Naive thymus-derived CD4-positive, alpha-beta T cell (primary cell): ENCODE measurements around the gene VWA5B2. TPM values are rescaled to one million over a fixed set of nuclear protein-coding genes. Genes with fewer than 3 reads are reported as not detected.
A peak's percentile ranks its signal among the peaks of the same experiment; 100 is the strongest.

ENCODE experiments used
- ATAC-seq: fragments of 150-1000 bp; cut with Tn5 transposase; 2 replicates; pipeline ENCODE4 v1.10.0; 2021; ENCODE audit warnings: mild to moderate bottlenecking, moderate library complexity
- CTCF ChIA-PET: fragments of 350-600 bp; sonication (Branson Sonifier 250); formaldehyde crosslinking; loops from one replicate; lab custom pipeline; 2021; ENCODE audit warnings: antibody characterized with exemption; lab: Charles Lee
- POLR2A ChIA-PET: fragments of 350-600 bp; sonication (Branson Sonifier 250); formaldehyde crosslinking; loops from one replicate; lab custom pipeline; 2021; ENCODE audit warnings: antibody characterized with exemption, inconsistent platforms; lab: Charles Lee
- DNase-seq, 9 donors: peaks; one replicate each; pipeline versions ENCODE4 v3.0.0 to v3.0.0-alpha.2; 2020 to 2022; ENCODE audit warnings: mixed read lengths in 1 of 9
- H3K27ac ChIP-seq: one replicate; pipeline ENCODE4 v1.7.0; 2013; ENCODE audit warnings: mild to moderate bottlenecking, low read depth, low read length, moderate library complexity
- H3K27me3 ChIP-seq, 2 donors: one replicate each; pipeline ENCODE4 v1.7.0; 2013; ENCODE audit warnings: low read length in 2 of 2, mild to moderate bottlenecking in 2 of 2, moderate library complexity in 2 of 2; ENCODE audit not compliant: control insufficient read depth in 2 of 2, insufficient read depth in 2 of 2
- H3K36me3 ChIP-seq, 3 experiments: 1 replicate in 2 of 3; 2 replicates in 1 of 3; pipeline ENCODE4 v1.7.0; 2013; ENCODE audit warnings: low read length in 3 of 3, mild to moderate bottlenecking in 3 of 3, moderate library complexity in 1 of 3; ENCODE audit not compliant: insufficient read depth in 3 of 3, control insufficient read depth in 2 of 3
- H3K4me1 ChIP-seq, 2 donors: one replicate each; pipeline ENCODE4 v1.7.0; 2013; ENCODE audit warnings: low read length in 2 of 2, mild to moderate bottlenecking in 2 of 2, moderate library complexity in 1 of 2; ENCODE audit not compliant: control insufficient read depth in 2 of 2, insufficient read depth in 2 of 2
- H3K4me3 ChIP-seq: 2 replicates; pipeline ENCODE4 v1.7.0; 2013; ENCODE audit warnings: mild to moderate bottlenecking, low read length
- H3K9me3 ChIP-seq, 3 experiments: 1 replicate in 2 of 3; 2 replicates in 1 of 3; pipeline ENCODE4 v1.7.0; 2013; ENCODE audit warnings: low read length in 3 of 3; ENCODE audit not compliant: control insufficient read depth in 2 of 3
- H3K27ac Mint-ChIP-seq, 9 donors: one replicate each; pipeline ENCODE4 v1.8.0; 2020 to 2022; ENCODE audit warnings: mixed read lengths in 9 of 9, mild to moderate bottlenecking in 8 of 9, moderate library complexity in 5 of 9, inconsistent platforms in 2 of 9
- H3K27me3 Mint-ChIP-seq, 5 donors: one replicate each; pipeline ENCODE4 v1.8.0; 2021 to 2022; ENCODE audit warnings: mixed read lengths in 5 of 5, mild to moderate bottlenecking in 1 of 5
- H3K36me3 Mint-ChIP-seq, 5 donors: one replicate each; pipeline ENCODE4 v1.8.0; 2020 to 2022; ENCODE audit warnings: mixed read lengths in 5 of 5, mild to moderate bottlenecking in 3 of 5, inconsistent platforms in 1 of 5
- H3K4me1 Mint-ChIP-seq, 7 donors: one replicate each; pipeline ENCODE4 v1.8.0; 2020 to 2022; ENCODE audit warnings: mixed read lengths in 7 of 7, mild to moderate bottlenecking in 3 of 7, inconsistent platforms in 1 of 7
- H3K4me3 Mint-ChIP-seq, 10 donors: one replicate each; pipeline ENCODE4 v1.8.0; 2020 to 2022; ENCODE audit warnings: mild to moderate bottlenecking in 10 of 10, mixed read lengths in 10 of 10, moderate library complexity in 6 of 10, inconsistent platforms in 2 of 10
- H3K9me3 Mint-ChIP-seq, 11 donors: one replicate each; pipeline ENCODE4 v1.8.0; 2020 to 2022; ENCODE audit warnings: mixed read lengths in 11 of 11, mild to moderate bottlenecking in 4 of 11, inconsistent platforms in 1 of 11, moderate library complexity in 1 of 11
- intact Hi-C, 2 donors: fragments of 100-400 bp; cut with micrococcal nuclease; formaldehyde crosslinking; loops; one replicate each; pipeline ENCODE4 v1.15.1; 2023
- polyA plus RNA-seq, 2 donors: library from polyadenylated mRNA; unstranded; fragments of 300-500 nt; fragmentation: Illumina TruSeq; gene quantifications; one replicate each; pipeline ENCODE4 v1.2.3, GENCODE V29; 2021
- total RNA-seq, 6 experiments: library from RNA in 5 of 6; stranded (reverse) in 5 of 6; gene quantifications; 1 replicate in 5 of 6; 2 replicates in 1 of 6; pipeline ENCODE4 v1.2.3 and lab custom pipeline; 2021 to 2026

The VWA5B2 gene
- total and polyA plus RNA-seq, 7 experiments from 2014 or later = not detected

DNA sequence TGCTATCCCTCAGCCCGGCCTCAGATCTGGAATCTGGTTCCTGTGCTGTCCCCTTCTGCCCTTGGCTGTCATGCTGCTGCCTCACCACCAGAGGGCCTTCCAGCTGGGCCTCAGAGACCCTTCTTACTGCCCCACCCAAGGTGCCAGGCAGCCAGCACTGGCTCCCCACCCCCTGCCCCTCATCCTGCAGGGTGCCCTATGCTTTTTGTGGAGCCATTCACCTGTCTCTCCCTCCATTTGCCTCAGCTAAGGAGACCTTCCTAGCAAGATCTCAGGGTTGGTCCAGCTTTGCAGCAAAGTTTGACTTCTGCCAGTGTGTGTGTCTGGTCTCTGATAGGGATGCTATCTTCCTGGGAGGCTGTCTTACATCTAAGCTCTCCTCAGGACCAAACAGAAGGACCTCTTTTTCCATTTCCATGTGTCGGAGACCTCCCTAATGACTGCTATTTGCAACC lies 1.9 kb upstream of the VWA5B2 start:
- Mint-ChIP-seq H3K27me3 (peaks cover 40 to 63% (median 56%) of the 10 kb centered on the region in 5 donors), H3K4me1 (peaks cover 8 to 14% (median 10%) of the 10 kb centered on the region in 7 donors), H3K4me3 (peak overlapping the region in 2 of 10 donors; percentile 42 to 80), H3K27ac (no peak overlapping the region), H3K36me3 (no peaks in the 10 kb centered on the region), H3K9me3 (no peaks in the 10 kb centered on the region)
- H3K9me3 ChIP-seq = no peaks in the 10 kb centered on the region
- H3K4me1 ChIP-seq = peaks cover 0 to 5% of the 10 kb centered on the region in 2 donors
- ChIA-PET POLR2A (interaction anchor here (1.7 kb wide), 1 partner anchor 12 kb away, joined by 3 read pairs; no protein-coding TSS in a partner anchor), CTCF (interaction anchor here (0.6 to 3.5 kb wide), 8 partner anchors 10 to 331 kb away, joined by 3 to 40 read pairs (median 4); partner anchors contain the start of gene EEF1AKMT4)
- H3K36me3 ChIP-seq = no peaks in the 10 kb centered on the region
- intact Hi-C loops = loop anchor here (1.0 to 5.0 kb wide), 5 partner anchors 23 to 317 kb away; partner anchors contain the start of genes ABCF3 (in 1 of the 2) and CAMK2N2 (in 1 of the 2)
- H3K27me3 ChIP-seq = peaks cover 4 to 17% of the 10 kb centered on the region in 2 donors
- ATAC-seq = peak; percentile 48
- peak; percentile 27 to 59 (median 47) for DNase-seq
- H3K4me3 ChIP-seq = no peak overlapping the region
- no peak overlapping the region for H3K27ac ChIP-seq

DNA sequence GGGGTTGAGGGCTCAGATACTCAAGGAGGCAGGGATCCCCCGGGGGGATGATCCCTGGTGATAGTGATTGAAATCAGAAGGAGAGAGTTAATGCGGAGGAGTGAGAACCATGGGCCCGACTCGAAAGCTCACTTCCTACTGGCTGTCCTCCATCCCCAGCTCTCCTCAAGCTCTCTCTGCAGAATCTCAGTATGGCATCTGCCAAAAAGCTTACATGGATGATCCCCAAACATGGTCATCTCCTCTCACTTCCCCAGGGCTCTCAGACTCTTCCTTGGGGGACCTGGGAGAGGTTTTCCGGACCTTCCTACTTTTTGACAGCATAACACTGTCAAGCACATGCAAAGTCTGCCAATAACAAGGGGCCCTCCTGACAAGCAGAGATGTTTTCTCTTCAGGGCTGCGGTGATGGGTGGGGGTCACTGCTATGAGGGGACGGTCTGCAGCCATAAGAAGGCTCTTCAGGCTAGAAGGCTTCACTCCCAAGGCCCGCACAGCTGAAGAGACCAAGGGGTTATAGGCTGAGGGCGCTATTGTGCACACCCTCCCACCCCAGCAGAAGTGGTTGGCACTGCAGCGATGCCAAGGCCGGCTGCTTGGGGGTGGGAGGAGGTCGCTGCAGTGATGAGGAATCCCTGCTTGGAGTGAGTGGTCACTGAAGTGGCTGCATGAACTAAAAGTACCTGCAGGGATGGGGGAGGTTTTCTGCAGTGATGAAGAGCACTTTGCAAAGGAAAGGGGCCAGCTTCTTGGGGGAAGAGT lies 828 bp upstream of the VWA5B2 start:
- POLR2A ChIA-PET = no interaction called here
- Histone ChIP-seq H3K27ac (no peak overlapping the region), H3K4me1 (peaks cover 0 to 5% of the 10 kb centered on the region in 2 donors), H3K4me3 (no peak overlapping the region), H3K9me3 (no peaks in the 10 kb centered on the region), H3K27me3 (peaks cover 4 to 17% of the 10 kb centered on the region in 2 donors), H3K36me3 (no peaks in the 10 kb centered on the region)
- ATAC-seq (no peak), DNase-seq (no peak)
- intact Hi-C loops = loop anchor here (1.0 to 5.0 kb wide), 4 partner anchors 34 to 93 kb away; partner anchors contain the start of genes ABCF3 (in 1 of the 2), CAMK2N2 (in 1 of the 2), EIF2B5 (in 1 of the 2) and PSMD2 (in 1 of the 2)
- H3K9me3 Mint-ChIP-seq = no peaks in the 10 kb centered on the region
- peak overlapping the region; percentile 41 to 82 (median 73) for H3K4me3 Mint-ChIP-seq
- CTCF ChIA-PET = interaction anchor here (0.6 to 3.5 kb wide), 6 partner anchors 9 to 30 kb away, joined by 3 to 40 read pairs (median 4); partner anchors contain the start of gene EEF1AKMT4
- H3K36me3 Mint-ChIP-seq = no peaks in the 10 kb centered on the region
- H3K27me3 Mint-ChIP-seq = peaks cover 46 to 65% (median 62%) of the 10 kb centered on the region in 5 donors
- peaks cover 8 to 14% (median 10%) of the 10 kb centered on the region in 7 donors for H3K4me1 Mint-ChIP-seq
- no peak overlapping the region for H3K27ac Mint-ChIP-seq

DNA sequence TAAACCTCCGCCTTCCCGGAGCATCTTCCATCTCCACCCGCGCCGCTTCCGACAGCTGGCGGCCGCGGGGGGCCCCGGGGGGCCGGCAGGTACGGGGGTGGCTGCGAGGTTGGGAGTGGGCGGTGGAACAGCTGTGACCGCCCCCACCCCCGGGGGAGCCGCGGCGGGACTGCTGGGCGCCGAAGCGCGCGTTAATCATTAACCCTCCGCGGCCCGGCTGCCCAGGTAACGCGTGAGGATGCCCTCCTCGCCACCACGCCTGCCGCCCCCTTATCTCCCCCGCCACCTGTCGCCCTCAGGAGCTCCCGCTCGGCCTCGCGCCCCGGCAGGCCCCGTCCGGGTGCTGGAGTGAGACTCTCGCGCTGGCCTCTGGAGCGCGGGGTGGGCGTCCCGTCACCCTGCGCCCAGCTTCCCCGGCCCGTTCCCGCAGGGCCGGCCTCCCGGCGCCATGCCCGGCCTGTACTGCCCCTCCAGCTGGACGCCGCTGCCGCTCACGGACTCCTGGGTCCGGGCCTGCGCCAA lies 757 bp downstream of the VWA5B2 start:
- Histone ChIP-seq H3K4me1 (peaks cover 0 to 5% of the 10 kb centered on the region in 2 donors), H3K9me3 (no peaks in the 10 kb centered on the region), H3K27me3 (peaks cover 4 to 17% of the 10 kb centered on the region in 2 donors), H3K27ac (no peak overlapping the region), H3K36me3 (no peaks in the 10 kb centered on the region), H3K4me3 (peak overlapping the region; percentile 58)
- intact Hi-C loops = no loop called here
- ATAC-seq (no peak), DNase-seq (no peak)
- ChIA-PET POLR2A (no interaction called here), CTCF (interaction anchor here (0.6 to 0.9 kb wide), 2 partner anchors 16 to 20 kb away, joined by 4 read pairs; partner anchors contain the start of gene EEF1AKMT4)
- Mint-ChIP-seq H3K36me3 (no peaks in the 10 kb centered on the region), H3K9me3 (no peaks in the 10 kb centered on the region), H3K4me1 (peaks cover 8 to 14% (median 10%) of the 10 kb centered on the region in 7 donors), H3K4me3 (peak overlapping the region in 3 of 10 donors; percentile 49 to 82 (median 80)), H3K27me3 (peaks cover 44 to 64% (median 55%) of the 10 kb centered on the region in 5 donors), H3K27ac (no peak overlapping the region)

DNA sequence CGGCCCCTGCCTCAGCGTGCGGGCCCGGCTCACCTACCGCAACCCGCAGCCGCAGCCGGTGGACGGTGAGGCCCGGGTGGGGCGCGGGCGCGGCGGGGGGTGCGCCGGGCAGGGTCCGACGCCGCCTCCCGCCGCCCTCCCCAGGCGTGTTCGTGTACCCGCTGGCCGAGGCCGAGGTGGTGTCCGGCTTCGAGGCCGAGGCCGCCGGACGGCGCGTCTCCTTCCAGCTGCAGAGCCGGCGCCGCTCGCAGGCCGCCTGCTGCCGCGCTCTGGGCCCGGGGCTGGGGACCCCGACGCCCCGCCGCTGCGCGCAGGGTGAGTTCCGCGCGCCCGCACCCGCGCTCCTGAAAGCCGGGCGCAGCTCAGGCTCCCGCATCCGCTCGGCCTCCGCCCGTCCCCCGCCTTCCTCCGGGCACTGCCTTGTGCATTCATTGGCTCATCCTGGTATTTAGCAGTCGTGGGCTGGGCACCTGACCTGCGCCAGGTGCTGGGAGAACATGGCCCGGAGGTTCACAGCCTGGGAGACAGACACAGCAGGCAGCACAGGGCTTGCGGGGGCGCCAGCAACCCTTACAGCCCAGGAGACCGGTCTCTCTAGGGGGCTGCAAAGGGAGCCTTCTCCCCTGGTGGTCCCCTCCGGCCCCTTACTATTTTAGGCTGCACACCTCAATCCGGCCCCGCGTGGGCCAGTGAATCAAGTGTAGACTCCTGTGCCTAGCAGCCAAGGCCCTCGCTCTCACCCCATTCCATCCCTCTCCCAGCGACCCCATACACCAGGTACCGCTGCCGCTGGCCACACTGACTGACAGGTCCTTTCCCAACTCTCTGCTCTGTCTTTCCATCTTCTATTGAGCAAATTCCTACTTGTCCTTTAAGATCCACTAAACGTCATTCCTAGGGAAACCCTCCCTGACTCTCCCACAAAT lies 1.5 kb downstream of the VWA5B2 start:
- H3K4me3 Mint-ChIP-seq = peak overlapping the region; percentile 60 to 89 (median 78)
- H3K4me3 ChIP-seq = no peak overlapping the region
- intact Hi-C loops = no loop called here
- peaks cover 8 to 14% (median 10%) of the 10 kb centered on the region in 7 donors for H3K4me1 Mint-ChIP-seq
- peaks cover 0 to 5% of the 10 kb centered on the region in 2 donors for H3K4me1 ChIP-seq
- peaks cover 4 to 17% of the 10 kb centered on the region in 2 donors for H3K27me3 ChIP-seq
- H3K27ac ChIP-seq = no peak overlapping the region
- H3K27me3 Mint-ChIP-seq = peaks cover 41 to 59% (median 48%) of the 10 kb centered on the region in 5 donors
- H3K9me3 Mint-ChIP-seq = no peaks in the 10 kb centered on the region
- ChIA-PET CTCF (interaction anchor here (0.6 to 0.9 kb wide), 2 partner anchors 15 to 19 kb away, joined by 4 read pairs; partner anchors contain the start of gene EEF1AKMT4), POLR2A (no interaction called here)
- no peaks in the 10 kb centered on the region for H3K36me3 ChIP-seq
- H3K9me3 ChIP-seq = no peaks in the 10 kb centered on the region
- no peaks in the 10 kb centered on the region for H3K36me3 Mint-ChIP-seq
- no peak overlapping the region for H3K27ac Mint-ChIP-seq
- DNase-seq (no peak), ATAC-seq (no peak)

DNA sequence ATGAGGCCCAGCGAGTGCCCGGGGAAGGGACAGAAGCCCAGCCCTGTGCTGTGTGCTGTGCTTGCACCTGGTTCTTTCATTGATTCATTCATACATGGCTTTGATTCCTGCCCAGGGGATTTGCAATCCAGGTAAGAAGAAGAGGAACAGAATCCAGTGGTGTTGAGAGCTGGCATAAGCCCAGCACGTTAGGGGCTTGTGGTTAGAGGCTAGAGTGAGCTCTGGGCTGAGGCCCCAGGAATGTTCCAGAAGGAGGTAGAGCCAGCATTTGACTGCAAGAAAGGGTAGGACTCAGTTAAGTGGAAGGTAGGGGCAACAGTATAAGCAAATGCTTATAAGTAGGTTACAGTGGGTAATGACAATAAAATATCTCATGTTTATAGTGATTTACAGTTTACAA lies 2.3 kb downstream of the VWA5B2 start:
- H3K27ac Mint-ChIP-seq = no peak overlapping the region
- intact Hi-C loops = no loop called here
- Histone ChIP-seq H3K36me3 (no peaks in the 10 kb centered on the region), H3K4me1 (peaks cover 0 to 5% of the 10 kb centered on the region in 2 donors), H3K27me3 (peaks cover 4 to 17% of the 10 kb centered on the region in 2 donors), H3K4me3 (no peak overlapping the region), H3K27ac (no peak overlapping the region), H3K9me3 (no peaks in the 10 kb centered on the region)
- H3K4me3 Mint-ChIP-seq = peak overlapping the region in 9 of 10 donors; percentile 60 to 89 (median 80)
- no peak for ATAC-seq
- no peak for DNase-seq
- peaks cover 41 to 52% (median 42%) of the 10 kb centered on the region in 5 donors for H3K27me3 Mint-ChIP-seq
- ChIA-PET POLR2A (no interaction called here), CTCF (no interaction called here)
- no peaks in the 10 kb centered on the region for H3K36me3 Mint-ChIP-seq
- no peaks in the 10 kb centered on the region for H3K9me3 Mint-ChIP-seq
- peaks cover 8 to 14% (median 10%) of the 10 kb centered on the region in 7 donors for H3K4me1 Mint-ChIP-seq
